Raji (cell line): ENCODE results near the gene CABS1.

Experiments used
- POLR2A ChIP-seq: IDR thresholded peaks from 2 replicates; pipeline ENCODE4 v1.6.1; 2011; ENCODE audit warnings: low read depth, low read length, control low read depth; ENCODE audit not compliant: insufficient read depth

Gene CABS1

DNA sequence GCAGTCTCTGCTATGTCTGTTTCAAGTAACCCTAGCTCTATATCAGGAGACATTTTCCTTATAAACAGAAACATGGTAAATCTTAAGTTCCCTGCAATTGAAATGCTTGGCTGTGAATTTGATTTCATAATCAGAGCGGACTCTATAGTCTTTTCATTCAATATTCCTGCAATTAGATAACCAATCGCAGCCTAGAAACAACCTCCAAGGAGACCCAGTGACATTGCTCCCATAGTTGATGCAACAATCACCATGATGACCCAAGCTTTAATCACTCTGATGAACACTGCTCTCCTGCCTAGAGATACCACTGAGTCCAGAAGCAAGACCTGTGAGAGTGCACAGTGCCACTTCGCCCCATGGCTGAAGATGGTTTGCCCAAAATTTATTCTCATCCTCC, at the start of gene CABS1:
Gene CABS1 (plus strand): TSS at position 301 of the 400 bp plus-strand sequence. CDS start 59 bp downstream, at position 360.
- TF ChIP-seq POLR2A, result no peak

DNA sequence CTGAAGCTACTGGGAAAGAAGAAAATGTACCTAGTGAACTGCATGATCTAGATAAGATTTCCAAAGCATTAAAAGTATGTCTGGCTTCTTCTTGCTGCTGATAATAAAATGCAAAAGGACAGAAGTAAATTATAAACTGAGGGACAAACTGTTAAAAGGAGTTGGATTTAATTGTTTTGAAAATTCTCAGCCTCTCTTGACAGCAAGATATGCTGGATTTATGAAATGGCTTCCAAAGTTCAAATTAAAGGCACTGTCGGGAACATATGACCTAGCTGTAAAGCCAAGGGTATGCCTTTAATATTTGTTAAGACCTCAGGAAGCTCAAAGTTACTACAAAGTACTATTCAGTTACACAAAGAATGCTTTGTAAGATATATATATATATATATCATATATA, 46.1 kb upstream of the CABS1 start:
- no peak for TF ChIP-seq POLR2A

DNA sequence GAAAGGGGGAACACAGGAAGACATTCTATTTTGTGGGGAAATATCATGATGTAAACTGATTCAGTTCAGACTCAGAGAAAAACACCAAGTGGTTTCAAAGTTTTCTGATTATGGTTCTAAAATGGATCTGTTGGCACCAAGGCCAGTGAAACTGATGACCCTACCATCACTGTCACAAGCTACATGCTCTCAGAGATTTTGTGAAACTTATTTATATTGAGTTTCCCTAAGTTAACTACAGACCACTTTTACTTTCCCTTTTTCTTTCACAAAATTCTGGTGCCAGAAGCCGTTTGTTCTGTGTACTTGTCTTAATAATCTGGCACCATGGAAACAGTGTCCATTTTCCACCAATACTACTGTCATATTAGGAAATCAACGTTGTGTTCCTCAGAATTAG, 43.4 kb upstream of the CABS1 start:
- no peak for TF ChIP-seq POLR2A

DNA sequence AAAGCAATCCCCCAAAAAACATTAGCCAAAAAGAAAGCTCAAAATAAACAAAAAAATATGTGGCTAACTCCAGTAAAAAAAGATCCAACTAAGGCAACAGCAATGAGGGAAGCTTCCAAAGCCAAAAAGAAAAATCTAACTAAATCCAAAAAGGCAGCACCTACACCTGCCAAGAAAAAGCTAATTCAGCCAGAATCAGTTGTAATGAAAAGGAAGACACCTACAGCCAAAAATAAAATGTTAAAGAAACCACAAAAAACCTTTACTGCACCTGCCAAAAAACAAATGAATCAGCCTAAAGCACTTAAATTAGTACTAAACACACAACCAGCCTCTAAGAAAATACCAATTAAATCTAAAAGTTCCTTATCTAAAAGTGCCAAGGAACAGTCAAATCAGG, 37.2 kb upstream of the CABS1 start:
- TF ChIP-seq POLR2A, result no peak

DNA sequence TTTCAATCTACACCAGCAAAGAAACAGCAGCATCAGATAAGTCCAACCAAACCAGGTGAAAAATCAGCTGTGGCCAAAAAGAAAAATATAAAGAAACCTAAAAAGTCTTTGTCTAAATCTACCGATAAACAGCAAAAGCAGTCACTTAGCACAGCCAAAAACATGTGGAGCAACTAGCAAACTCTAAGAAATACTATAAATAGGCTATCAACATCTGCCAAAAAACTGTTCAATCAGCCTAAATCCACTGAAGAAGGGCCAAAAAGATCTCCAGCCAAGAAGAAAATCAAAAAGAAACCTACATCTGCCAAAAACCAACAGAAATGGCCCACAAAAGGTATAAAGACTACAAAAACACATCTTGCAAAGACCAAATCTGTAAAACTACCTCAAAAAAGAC, 36.7 kb upstream of the CABS1 start:
- no peak for TF ChIP-seq POLR2A

DNA sequence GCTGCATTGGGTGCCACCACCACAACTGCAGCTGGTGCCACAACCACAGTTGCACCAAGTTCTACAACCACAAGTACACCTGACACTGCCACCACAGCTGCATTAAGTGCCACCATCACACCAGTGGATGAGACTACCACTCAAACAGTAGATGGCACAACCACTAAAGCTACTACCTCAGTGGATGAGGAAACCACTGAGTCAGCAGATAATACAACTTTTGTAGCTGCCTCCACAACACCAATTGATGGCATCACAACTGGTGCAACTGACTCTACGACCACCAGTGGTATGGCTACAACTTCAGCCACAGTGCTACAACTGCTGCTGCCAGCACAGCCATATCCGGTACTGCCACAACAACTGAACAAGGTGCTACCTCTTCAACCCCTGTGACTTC, 35.1 kb upstream of the CABS1 start:
- TF ChIP-seq POLR2A, result no peak

DNA sequence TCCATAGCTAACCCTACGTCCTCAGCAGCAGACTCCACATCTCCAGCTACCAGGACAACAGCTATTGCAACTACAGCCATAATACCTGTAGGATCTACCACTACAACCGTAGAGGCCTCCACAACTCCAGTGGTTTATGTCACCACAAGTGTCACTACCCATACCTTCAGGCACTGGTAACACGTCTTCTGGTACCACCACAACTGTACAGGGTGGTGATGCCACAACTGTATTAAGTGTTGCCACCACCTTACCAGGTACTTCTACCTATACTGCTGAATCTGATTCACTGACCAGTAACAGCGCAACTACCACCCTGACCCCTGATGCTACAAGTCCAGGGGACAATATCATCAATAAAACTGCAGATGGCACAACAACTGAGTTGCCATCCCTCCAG, 34.6 kb upstream of the CABS1 start:
- TF ChIP-seq POLR2A, result no peak

DNA sequence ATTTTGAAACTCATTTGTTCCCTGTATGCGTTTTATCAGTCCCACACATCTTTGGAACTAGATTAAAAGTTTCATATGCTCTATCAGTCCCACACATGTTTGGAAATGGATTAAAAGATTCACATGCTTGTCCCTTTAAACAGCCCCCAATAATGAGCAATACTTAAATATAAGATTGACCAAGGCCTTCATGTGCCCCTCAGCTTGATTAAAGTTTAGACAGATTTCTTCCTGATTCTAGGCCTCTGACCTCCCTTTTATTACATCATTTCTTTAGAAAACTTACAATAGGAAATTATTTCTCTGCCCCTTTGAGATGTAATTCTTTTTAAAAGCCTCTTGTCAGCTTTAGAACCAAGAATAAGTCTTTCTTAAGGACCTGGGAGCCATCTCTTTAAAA, 31.7 kb upstream of the CABS1 start:
- TF ChIP-seq POLR2A, result no peak

DNA sequence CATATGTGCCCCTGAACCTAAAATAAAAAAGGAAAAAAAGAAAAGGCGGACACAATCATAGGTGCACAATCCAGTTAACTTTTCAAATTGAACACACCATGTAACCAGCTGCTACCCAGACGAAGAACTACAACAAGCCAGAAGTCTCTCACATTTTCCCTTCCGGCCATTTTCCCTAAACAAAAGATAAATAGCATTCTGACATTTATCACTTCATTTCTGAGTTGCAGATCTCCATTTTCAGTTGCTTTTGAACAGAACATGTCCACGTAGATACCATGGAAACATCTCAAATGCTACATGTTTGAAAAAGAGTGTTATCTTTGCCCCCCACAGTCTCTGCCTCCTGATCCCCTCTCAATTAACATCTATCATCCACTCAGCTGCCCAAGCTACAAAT, 29.2 kb upstream of the CABS1 start:
- no peak for TF ChIP-seq POLR2A

DNA sequence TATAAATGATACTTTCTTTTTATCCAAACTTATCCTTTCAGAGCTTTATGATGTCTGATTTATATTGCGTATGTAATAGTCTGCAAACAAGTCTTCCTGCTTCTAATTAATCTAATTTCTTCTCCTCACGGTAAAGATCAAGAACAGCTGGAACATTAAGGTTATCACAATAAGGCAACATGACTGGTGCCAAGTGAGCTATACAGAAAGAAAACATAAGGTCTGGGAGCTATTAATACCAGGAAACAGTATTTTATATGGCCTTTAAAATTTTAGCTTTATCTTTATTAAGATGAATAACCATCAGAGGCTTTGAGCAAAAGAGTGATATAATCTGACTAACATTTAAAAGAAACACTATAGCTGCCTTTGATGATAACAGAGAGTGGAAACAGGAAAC, 28.7 kb upstream of the CABS1 start:
- no peak for TF ChIP-seq POLR2A

DNA sequence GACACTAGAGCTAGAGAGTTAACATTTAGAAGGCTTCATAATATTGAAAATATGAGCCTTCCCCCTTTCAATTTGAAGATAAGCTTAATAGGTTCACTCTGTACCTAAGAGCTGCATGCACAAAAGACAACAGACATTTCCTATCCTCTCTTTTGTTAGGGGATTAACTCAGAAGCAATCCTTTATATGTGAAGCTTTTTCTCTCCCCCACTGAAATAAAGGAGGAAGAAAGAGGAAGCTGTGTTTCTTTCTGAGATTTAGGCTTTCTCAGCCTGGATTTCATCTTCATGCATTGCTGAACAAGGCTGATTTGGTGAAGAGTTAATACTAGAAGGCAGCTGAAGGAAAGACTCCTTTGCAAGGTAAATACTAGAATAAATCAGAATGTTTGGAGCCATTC, 21.0 kb upstream of the CABS1 start:
- TF ChIP-seq POLR2A, result no peak

DNA sequence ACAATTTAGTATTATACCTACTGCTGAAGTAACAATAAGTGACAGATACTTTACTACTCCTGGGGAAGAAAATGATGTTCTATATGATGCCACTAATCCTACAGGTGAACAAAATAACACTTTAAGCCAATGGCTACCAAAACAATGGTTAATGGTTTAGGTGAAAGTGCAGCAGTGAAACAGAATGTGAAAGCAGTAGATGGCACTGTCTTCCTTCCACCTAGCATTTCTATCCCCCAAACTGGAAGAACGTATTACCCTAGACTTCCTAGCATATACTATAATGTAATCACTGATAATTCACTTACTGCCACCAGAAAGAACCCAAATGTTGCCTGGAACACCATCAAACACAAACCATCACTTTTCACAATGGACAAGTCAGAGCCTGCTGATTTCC, 18.9 kb upstream of the CABS1 start:
- TF ChIP-seq POLR2A, result no peak

DNA sequence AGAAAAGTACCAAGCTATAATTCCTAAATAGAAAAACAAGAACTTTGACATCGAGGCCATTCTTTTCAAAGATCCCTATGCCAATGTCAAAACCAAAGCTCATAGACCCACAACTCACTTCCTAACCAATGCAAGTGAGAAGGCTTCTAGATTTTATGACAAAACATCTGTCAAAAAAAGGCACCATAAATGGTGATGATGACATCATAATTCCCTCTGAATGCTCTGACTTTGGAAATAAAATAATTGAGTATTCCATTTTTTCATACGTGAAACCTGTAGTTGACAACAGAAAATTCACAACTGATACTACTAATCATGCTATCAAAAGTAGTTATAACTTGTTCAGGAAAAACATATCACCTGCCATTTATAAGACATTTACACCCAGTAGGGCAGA, 8.7 kb upstream of the CABS1 start:
- no peak for TF ChIP-seq POLR2A

DNA sequence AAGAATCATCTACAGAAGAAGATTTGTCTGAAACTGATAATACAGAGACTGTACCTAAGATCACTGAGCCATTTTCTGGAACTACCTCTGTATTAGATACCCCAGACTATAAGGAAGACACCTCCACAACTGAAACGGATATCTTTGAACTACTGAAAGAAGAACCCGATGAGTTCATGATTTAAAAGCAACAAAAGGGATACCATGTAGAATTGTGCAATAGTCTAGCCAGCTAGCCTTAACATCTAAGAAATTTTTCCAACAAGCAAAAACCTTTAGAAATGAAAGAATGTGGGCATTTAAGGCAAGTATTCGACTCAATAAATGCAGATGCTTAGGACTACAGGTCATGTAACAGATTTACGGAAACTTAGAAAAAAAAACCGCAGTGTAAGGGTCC, 1.3 kb downstream of the CABS1 start:
- no peak for TF ChIP-seq POLR2A

DNA sequence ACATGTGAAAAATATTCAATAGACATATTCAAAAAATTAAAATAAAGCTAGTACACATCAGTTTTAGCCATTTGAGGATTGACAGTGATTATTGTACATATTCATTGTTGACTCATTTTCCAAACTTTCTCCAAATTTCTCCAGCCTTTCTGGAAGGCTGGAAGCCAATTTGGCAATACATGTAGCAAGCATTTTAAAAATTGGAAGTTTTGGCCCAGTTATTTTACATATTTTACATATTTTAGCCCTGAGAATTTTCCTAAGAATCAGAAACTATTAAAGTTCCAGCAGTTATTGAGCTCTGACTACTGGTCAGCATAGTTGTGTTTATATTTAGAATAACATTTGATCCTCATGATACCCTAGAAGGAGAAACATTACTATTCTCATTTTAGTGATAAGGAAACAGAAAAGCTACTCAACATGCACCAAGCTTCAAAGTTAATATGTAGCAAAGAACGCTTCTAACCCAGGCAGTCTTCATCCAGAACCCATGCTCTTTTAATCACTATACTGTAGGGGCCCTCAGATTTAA, 3.2 kb downstream of the CABS1 start:
- TF ChIP-seq POLR2A, result no peak

DNA sequence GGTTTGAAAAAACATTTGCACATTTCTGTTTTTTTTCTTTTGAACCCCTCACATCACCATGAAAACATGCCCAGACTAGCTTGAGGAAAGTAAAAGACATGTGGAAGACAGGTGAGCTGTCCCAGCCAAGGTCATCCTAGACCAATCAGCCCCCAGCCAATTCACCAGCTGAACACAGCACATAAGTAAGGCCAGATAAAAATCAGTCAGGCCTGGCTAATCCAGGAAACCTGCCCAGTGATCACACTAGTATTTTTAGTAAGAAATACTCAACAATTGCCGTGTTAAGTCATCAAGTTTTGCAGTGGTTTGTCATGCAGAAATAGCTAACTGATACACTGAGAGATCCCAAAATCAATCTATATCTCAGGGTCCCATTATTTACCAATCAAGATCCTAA, 21.4 kb downstream of the CABS1 start:
- no peak for TF ChIP-seq POLR2A

DNA sequence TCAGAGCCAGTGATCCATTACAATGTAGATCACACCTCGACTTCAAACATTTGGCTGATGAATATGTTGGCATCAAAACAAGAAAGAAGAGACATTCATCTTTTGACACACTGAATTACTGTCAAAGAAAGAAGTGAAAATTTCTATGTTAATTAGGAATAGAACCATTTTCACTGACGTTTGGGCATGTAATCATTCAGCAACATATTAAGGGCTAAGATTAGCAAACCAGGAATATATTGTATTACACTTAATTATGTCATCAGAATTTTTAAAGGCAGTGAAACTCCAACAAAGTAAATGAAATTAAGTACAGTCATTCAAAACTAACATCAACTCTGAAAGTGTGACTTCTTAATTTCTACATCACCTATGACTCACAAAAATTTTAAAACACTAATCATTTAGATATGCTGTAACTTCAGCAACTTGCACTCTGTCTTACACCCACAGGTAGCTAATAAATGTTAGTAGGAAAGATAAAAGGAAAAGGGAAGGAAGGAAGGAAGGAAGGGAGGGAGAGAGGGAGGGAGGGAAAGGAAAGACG, 24.4 kb downstream of the CABS1 start:
- no peak for TF ChIP-seq POLR2A
